ENCODE measurements around the gene GABRB1.
"Not testable (repeated sequence)": the region's sequence is repeated elsewhere in the genome, so short reads cannot be mapped to it uniquely, and the experiment has no call there.

Gene GABRB1

GRCh38 chr4:47278631-47279030, 247.3 kb downstream of the GABRB1 start:
- no peak for DNase-seq (ENCODE audit: low read depth in 2 of 3, low spot score in 1 of 3)

- DNase-seq (ENCODE audit: low read depth in 2 of 3, low spot score in 1 of 3) = no peak
Measured at GRCh38 chr4:47287735-47288134, 256.4 kb downstream of the GABRB1 start.

DNA sequence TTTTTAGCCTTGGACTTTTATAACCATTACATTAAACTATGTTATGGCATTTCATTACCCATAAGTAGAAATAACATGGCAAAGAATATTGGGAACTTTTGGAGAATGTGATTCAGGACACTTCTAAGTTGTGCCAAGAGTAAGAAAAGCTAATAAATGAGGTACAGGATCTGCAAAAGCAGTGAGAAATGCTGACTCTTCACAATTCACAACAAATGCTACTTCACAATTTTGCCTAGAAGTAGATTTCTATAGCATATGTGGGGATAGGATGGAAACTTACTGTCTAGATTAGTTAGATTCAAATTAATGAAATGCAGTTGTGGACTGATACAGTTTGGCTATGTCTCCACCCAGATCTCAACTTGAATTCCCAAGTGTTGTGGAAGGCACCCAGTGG, 258.4 kb downstream of the GABRB1 start:
- DNase-seq (ENCODE audit: low read depth in 2 of 3, low spot score in 1 of 3) = no peak

DNA sequence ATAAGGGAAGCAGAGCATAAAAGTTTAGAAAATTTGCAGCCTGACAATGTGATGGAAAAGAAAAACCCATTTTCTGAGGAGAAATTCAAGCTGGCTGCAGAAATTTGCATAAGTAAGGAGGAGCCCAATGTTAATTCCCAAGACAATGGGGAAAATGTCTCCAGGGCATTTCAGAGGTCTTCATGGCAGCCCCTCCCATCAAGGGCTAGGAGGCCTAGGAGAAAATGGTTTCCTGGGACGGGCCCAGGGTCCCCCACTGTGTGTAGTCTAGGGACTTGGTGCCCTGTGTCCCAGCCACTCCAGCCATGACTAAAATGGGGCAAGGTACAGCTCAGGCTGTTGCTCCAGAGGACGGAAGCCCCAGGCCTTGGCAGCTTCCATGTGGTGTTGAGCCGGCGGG, 259.5 kb downstream of the GABRB1 start:
- not testable (repeated sequence) for DNase-seq (ENCODE audit: low read depth in 2 of 3, low spot score in 1 of 3)

GRCh38 chr4:47309165-47309564, 277.8 kb downstream of the GABRB1 start:
- no peak for DNase-seq (ENCODE audit: low read depth in 2 of 3, low spot score in 1 of 3)

DNA sequence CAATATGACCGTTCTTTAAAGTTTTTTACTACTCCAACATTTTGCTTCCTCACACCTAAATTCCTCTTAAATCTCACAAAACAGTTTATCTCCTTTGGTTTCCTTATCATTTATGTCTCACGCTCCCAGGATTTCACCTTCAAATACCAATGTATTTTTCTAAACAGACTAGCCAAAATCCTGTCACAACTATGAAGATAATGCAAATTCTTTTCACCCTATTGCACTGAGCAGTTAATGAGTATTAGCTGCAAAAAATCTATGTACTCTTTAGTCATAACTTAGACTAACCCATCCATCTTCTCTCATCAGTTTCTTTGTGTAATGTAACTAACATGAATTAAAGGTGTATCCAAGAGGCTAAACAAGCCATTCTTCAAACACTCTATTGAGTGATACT, 280.8 kb downstream of the GABRB1 start:
- DNase-seq (ENCODE audit: low read depth in 2 of 3, low spot score in 1 of 3) = no peak

DNA sequence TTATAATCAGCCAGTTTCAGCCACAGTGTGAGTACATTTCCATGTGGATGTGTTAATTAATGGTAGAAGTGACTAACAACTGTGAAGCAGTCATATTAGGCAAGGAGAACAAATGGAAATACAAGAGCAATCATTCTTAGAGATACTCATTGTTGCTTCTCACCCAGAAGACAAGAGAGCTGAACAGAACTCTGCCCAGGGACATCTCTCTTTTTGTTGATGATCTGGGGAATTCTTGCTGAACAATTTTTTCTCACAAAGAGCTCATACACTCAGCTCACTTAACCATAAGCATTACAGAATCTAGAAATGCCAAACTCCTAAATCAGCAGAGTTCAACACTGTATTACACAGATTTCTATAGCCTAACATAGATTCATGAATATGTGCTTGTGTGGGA, 282.0 kb downstream of the GABRB1 start:
- no peak for DNase-seq (ENCODE audit: low read depth in 2 of 3, low spot score in 1 of 3)

- no peak for DNase-seq (ENCODE audit: low read depth in 2 of 3, low spot score in 1 of 3)
Measured at GRCh38 chr4:47315346-47315745, 284.0 kb downstream of the GABRB1 start.

GRCh38 chr4:47326025-47326424, 294.7 kb downstream of the GABRB1 start:
- no peak for DNase-seq (ENCODE audit: low read depth in 2 of 3, low spot score in 1 of 3)

DNA sequence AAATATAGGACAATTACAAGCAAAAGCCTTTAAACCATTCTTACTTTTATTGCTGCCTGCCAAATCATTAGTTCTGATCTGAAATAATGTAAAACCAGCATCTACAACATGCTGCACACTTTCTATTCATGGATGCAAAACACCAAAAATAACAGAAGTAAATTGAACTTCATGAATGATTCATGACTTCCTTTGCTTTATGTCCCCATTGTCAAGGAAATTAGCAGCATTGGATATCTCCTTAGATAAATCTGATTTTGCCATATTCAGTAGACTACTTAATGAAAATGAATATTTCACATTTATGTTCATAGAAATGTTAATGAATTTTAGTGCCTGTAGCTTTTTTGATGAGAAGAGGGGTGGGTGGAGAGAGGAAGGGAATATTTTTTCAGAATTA, 299.5 kb downstream of the GABRB1 start:
- no peak for DNase-seq (ENCODE audit: low read depth in 2 of 3, low spot score in 1 of 3)

- DNase-seq (ENCODE audit: low read depth in 2 of 3, low spot score in 1 of 3) = no peak
Measured at GRCh38 chr4:47334652-47335051, 303.3 kb downstream of the GABRB1 start.

- DNase-seq (ENCODE audit: low read depth in 2 of 3, low spot score in 1 of 3) = no peak
Measured at GRCh38 chr4:47337893-47338292, 306.5 kb downstream of the GABRB1 start.

DNA sequence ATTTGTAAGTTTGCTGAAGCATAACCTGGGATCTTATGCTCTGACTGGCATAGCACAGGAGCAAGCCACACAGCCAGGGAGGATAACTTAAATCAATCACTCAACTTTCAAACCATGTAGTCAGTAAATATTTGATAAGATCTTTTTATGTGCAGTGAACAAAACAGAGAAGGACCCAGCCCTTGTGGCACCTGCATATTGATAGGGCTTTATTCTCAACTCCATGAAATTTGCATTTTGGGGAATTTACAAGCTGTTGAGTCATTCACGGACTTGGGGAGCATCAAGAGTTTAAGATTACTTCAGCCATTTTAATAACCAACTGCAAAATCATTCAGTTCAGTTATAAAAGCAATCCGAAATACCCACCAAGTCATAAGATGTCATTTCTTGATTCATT, 309.5 kb downstream of the GABRB1 start:
- DNase-seq (ENCODE audit: low read depth in 2 of 3, low spot score in 1 of 3) = no peak

DNA sequence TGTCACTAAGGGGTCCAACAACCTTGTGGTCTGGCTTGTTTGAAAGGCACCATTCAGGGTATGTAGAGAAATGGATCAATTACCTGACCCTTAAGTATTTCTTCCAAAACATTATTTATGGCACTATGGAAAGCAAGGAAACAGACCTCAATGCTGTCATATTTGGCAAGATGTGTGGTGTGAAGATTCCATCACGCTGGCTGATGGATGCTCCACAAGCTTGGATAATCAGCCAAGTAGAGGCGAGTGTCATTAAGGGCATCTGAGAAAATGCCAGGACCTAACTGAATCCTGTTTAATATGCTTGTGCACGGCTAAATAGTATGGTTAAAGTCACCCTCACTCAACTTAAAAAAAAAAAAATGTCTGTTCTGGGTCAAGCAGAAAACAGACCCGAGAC, 311.4 kb downstream of the GABRB1 start:
- DNase-seq (ENCODE audit: low read depth in 2 of 3, low spot score in 1 of 3) = no peak

GRCh38 chr4:47349326-47349725, 318.0 kb downstream of the GABRB1 start:
- no peak for DNase-seq (ENCODE audit: low read depth in 2 of 3, low spot score in 1 of 3)

GRCh38 chr4:47355568-47355967, 324.2 kb downstream of the GABRB1 start:
- DNase-seq (ENCODE audit: low read depth in 2 of 3, low spot score in 1 of 3) = no peak

DNA sequence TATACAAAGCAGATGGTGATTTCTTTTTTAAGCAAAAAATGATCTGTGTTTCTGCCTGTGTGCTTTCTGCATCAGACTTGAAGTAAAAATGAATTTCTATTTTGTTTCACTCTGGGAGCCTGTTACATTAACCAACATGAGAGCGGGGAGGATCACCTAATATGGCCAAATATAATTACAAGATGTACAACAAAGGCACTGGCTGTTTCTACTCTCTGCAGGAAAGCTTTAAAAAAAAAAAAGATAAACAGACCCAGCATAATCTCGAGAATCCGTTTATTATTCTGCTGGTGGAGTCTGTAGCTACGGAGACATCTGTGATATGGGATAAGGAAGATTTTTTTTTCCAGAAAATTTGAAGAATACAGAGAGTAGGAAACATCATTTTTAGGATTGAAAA, 328.5 kb downstream of the GABRB1 start:
- DNase-seq (ENCODE audit: low read depth in 2 of 3, low spot score in 1 of 3) = no peak

DNA sequence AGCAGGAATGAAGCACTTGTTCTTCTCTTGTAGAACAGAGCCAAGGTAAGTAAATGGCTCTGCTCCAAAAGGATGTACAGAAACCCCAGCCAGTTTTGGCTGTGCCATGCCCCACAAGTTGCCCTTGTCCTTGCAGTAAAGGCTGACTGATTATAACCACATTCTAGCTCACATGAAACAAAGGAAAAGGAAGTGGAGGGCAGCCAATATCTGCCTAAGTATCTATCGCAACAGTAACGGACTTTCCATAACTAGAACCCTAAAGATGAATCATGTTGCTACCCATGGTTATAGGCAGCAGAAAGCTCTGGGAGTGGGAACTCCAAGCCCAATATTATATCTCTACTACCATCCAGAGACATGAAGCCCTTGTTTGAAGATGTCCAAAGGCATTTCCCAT, 336.4 kb downstream of the GABRB1 start:
- DNase-seq (ENCODE audit: low read depth in 2 of 3, low spot score in 1 of 3) = no peak

DNA sequence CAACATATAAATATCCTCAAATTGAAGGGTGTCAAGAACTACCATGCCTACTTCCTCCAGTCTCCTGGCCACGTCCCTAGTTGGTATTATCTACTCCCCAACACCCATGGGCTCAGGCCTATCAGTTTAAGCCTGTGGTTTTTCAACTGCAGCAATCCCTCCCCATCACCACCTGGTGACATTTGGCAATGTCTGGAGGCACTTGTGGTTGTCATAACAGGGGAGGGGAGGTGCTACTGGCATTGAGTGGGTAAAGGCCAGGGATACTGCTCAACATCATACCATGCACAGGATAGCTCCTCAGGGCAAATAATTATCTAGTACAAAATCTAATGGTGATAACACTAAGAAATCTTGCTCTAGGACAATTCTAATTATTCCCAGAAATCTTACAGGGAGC, 336.8 kb downstream of the GABRB1 start:
- no peak for DNase-seq (ENCODE audit: low read depth in 2 of 3, low spot score in 1 of 3)

DNA sequence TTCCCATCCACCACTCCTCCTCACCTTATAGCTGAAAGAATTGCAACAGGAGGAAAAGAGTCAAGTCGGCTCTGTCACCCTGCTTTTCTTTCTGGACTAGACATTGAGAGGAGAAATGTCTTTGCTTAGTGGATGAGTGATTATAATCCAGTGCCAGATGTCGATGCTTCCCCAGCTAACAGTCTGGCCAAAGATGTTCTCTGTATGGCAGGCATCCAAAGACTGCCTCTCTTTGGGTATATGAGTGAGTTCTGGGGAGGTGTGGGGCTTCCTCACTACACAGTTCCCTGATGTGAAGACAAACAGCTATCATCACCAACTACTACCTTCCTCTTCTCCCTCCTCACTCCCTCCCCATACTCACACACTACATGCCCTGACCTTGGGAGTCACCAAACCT, 341.2 kb downstream of the GABRB1 start:
- no peak for DNase-seq (ENCODE audit: low read depth in 2 of 3, low spot score in 1 of 3)

- no peak for DNase-seq (ENCODE audit: low read depth in 2 of 3, low spot score in 1 of 3)
Measured at GRCh38 chr4:47373174-47373573, 341.8 kb downstream of the GABRB1 start.

DNA sequence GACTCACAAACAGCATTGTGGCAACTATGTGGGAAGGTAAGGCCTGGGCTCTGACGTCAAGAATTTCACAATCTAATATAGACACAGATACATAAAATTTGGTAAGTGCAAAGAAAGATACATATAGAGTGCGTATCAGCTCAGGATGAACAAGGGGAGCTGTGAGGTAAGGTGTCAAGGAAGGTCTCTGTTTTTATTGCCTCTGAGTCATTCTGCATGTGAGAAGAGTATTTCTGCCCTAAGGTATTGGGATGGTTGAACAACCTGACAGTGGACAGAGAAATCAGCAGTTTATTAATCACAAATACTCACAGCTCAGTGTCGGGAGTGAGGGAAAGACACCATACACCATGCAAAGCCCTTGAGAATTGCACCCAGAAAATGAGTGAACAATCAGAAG, 342.3 kb downstream of the GABRB1 start:
- DNase-seq (ENCODE audit: low read depth in 2 of 3, low spot score in 1 of 3) = no peak

- DNase-seq (ENCODE audit: low read depth in 2 of 3, low spot score in 1 of 3) = no peak
Measured at GRCh38 chr4:47374477-47374876, 343.1 kb downstream of the GABRB1 start.

DNA sequence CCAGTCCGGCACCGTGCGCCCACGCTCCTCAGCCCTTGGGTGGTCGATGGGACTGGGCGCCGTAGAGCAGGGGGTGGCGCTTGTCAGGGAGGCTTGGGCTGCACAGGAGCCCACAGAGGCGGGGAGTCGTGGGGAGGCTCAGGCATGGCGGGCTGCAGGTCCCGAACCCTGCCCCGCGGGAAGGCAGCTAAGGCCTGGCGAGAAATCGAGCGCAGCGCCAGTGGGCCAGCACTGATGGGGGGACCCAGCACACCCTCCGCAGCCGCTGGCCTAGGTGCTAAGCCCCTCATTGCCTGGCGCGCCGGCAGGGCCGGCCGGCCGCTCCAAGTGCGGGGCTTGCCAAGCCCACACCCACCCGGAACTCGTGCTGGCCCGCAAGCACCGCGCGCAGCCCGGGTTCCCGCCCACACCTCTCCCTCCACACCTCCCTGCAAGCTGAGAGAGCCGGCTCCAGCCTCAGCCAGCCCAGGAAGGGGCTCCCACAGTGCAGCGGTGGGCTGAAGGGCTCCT, 346.7 kb downstream of the GABRB1 start:
- DNase-seq (ENCODE audit: low read depth in 2 of 3, low spot score in 1 of 3) = not testable (repeated sequence)

All from stimulated activated CD4-positive, alpha-beta T cell treated with anti-CD3 and anti-CD28 coated beads, Interleukin-12 subunit alpha, Interleukin-12 subunit beta, amount 100 ng/mL, for 48 hours (primary cell).